GM21381 (cell line): ENCODE measurements around the gene MT1E.

Experiments
- ATAC-seq: cut with Tn5 transposase; IDR thresholded peaks from one replicate; pipeline ENCODE4 v1.9.1; 2021; ENCODE audit warnings: mild to moderate bottlenecking, moderate library complexity; ENCODE audit not compliant: unreplicated experiment

The MT1E gene

GRCh38 chr16:56623637-56624036 lies 1.9 kb upstream of the MT1E start:
- no peak for ATAC-seq

- peak; percentile 5 for ATAC-seq
Measured at GRCh38 chr16:56625943-56626654, 518 bp downstream of the MT1E start.

GRCh38 chr16:56626685-56627084 lies 1.1 kb downstream of the MT1E start:
- ATAC-seq, result no peak

GRCh38 chr16:56628486-56629350 lies 3.1 kb downstream of the MT1E start:
- ATAC-seq, result no peak

GRCh38 chr16:56629531-56629930 lies 4.0 kb downstream of the MT1E start:
- ATAC-seq, result no peak

- ATAC-seq, result peak; percentile 64
Measured at GRCh38 chr16:56630134-56630533, 4.6 kb downstream of the MT1E start.

GRCh38 chr16:56631197-56631596 lies 5.6 kb downstream of the MT1E start:
- ATAC-seq, result no peak

GRCh38 chr16:56631832-56632155 lies 6.2 kb downstream of the MT1E start:
- ATAC-seq, result no peak

- ATAC-seq, result no peak
Measured at GRCh38 chr16:56632156-56632847, 6.7 kb downstream of the MT1E start, which contains the start of gene MT1M. TSS of gene MT1M (plus strand) at chr16:56632659. CDS start at chr16:56632732, 73 bp downstream.

- no peak for ATAC-seq
Measured at GRCh38 chr16:56632848-56633365, 7.3 kb downstream of the MT1E start.

GRCh38 chr16:56633535-56633934 lies 8.0 kb downstream of the MT1E start:
- ATAC-seq, result no peak

GRCh38 chr16:56634715-56635440 lies 9.3 kb downstream of the MT1E start:
- ATAC-seq, result no peak

- no peak for ATAC-seq
Measured at GRCh38 chr16:56635441-56635967, 9.9 kb downstream of the MT1E start.

- no peak for ATAC-seq
Measured at GRCh38 chr16:56636616-56637413, 11.2 kb downstream of the MT1E start.

GRCh38 chr16:56637814-56638750 lies 12.5 kb downstream of the MT1E start, which contains the start of gene MT1A:
TSS of gene MT1A (plus strand) at chr16:56638666. CDS start at chr16:56638739, 73 bp downstream.
- no peak for ATAC-seq

GRCh38 chr16:56639045-56639444 lies 13.5 kb downstream of the MT1E start:
- ATAC-seq, result no peak

- no peak for ATAC-seq
Measured at GRCh38 chr16:56640076-56640475, 14.5 kb downstream of the MT1E start.

- no peak for ATAC-seq
Measured at GRCh38 chr16:56641166-56641565, 15.6 kb downstream of the MT1E start.
